DMS79 (cell line): ENCODE results near the gene GTF2H2C.
"Not testable (repeated sequence)": the region's sequence is repeated elsewhere in the genome, so short reads cannot be mapped to it uniquely, and the experiment has no call there.

ENCODE experiments used
- DNase-seq: peaks from one replicate; lab custom pipeline; 2025; lab: John Stamatoyannopoulos, UW

The GTF2H2C gene

GRCh38 chr5:69559908-69560330 lies at the start of gene GTF2H2C:
GTF2H2C (plus strand) TSS chr5:69560191; CDS start chr5:69565133, 4,942 bp downstream.
- not testable (repeated sequence) for DNase-seq

GRCh38 chr5:69510694-69511093 lies 49.3 kb upstream of the GTF2H2C start:
- no peak for DNase-seq

DNA sequence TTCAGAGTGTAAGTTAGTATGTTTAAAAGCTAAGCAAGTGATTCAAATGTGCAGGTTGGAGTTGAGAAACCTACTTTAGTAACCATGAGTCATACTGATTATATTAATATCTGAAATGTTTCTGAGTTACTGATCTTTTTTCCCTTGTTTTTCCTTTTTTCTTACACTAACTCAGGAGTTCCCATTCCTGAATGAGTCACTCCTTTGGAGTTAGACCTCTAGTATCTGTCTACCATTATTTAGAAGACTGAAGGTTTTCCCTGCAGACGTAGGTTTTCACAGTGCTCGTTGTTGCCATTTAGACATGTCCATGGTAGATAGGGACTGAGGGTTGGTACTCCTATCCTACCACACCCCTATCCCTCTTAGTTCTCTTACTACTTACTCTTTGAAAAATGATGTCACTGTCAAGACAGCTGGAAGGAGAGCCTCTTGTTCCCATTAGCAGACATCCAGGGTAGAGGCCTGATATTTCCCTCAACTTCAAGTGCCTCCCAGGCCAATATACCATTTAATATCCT lies 47.2 kb upstream of the GTF2H2C start:
- DNase-seq = no peak

GRCh38 chr5:69515570-69515969 lies 44.4 kb upstream of the GTF2H2C start:
- not testable (repeated sequence) for DNase-seq

DNA sequence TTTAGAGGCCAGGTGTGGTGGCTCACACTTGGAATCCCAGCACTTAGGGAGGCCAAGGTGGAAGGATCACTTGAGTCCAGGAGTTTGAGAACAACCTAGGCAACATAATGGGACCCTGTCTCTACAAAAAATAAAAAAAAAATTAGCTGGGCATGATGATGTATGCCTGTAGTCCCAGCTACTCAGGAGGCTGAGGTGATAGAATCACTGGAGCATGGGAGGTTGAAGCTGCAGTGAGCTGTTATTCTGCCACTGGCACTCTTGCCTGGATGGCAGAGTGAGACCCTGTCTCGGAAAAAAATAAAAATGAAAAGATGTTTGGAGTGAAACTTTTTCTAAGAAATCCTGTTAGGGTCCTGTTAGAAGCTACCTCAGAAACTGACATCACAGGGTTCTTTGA lies 43.2 kb upstream of the GTF2H2C start:
- no peak for DNase-seq

GRCh38 chr5:69517763-69518212 lies 42.2 kb upstream of the GTF2H2C start:
- peak; percentile 67 for DNase-seq

GRCh38 chr5:69519285-69519684 lies 40.7 kb upstream of the GTF2H2C start:
- no peak for DNase-seq

DNA sequence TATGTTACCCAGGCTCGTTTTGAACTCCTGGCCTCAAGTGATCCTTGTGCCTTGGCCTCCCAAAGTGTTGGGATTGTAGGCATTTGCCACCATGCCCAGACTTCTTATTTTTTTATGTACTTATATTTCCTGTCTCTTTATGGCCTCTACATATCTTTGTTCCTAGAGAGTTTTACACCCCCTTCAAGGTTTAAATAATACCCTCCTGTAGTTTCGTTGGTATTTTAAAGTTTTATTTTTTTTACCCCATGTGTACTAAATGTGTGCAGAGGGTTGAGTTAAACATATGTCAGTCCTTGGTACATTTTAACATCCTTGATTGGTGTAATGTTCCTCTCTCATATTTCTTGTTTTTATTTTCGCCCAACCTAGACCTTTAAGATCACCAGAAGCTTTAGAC lies 38.0 kb upstream of the GTF2H2C start:
- DNase-seq = no peak

DNA sequence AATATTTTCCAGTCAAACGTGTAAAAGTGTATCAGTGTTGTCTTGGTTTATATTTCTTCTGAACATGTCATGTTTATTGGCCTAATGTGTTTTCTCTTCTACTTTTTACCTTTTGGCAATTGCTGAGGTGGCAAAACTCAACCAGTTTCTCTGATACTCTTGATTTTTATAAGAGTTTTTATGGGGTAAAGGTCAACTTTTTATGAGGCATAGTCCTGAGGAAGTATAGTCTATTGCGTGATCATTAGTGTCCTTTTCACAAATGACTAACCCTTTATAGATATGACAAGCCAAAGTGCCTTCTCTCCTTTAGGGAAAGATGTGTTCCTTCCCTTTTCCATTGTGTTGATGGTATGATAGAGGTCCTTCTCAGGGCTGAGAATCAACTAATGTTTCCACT lies 34.5 kb upstream of the GTF2H2C start:
- no peak for DNase-seq

GRCh38 chr5:69526660-69527059 lies 33.3 kb upstream of the GTF2H2C start:
- no peak for DNase-seq

- DNase-seq = no peak
Observed at GRCh38 chr5:69527128-69527770, 32.7 kb upstream of the GTF2H2C start.

DNA sequence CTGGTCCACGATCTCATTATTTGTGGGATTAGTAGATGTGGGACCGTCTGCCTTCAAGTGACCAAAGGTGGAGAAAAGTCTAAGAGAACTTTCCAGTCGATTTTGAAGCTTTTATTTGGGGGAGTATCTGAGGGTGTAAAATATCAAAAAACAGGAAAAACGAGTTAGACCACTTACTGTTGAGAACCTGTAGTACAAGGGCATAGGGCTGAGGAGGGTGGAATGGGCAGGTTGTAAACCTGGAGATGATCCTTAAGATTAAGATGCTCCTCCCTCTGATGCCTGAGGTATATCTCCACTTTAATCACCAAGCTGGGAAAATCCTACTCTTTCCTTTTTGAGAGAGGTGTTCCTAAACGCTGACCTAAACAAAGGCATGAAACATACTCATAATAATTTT lies 32.0 kb upstream of the GTF2H2C start:
- peak; percentile 71 for DNase-seq

GRCh38 chr5:69528609-69529008 lies 31.4 kb upstream of the GTF2H2C start:
- no peak for DNase-seq

DNA sequence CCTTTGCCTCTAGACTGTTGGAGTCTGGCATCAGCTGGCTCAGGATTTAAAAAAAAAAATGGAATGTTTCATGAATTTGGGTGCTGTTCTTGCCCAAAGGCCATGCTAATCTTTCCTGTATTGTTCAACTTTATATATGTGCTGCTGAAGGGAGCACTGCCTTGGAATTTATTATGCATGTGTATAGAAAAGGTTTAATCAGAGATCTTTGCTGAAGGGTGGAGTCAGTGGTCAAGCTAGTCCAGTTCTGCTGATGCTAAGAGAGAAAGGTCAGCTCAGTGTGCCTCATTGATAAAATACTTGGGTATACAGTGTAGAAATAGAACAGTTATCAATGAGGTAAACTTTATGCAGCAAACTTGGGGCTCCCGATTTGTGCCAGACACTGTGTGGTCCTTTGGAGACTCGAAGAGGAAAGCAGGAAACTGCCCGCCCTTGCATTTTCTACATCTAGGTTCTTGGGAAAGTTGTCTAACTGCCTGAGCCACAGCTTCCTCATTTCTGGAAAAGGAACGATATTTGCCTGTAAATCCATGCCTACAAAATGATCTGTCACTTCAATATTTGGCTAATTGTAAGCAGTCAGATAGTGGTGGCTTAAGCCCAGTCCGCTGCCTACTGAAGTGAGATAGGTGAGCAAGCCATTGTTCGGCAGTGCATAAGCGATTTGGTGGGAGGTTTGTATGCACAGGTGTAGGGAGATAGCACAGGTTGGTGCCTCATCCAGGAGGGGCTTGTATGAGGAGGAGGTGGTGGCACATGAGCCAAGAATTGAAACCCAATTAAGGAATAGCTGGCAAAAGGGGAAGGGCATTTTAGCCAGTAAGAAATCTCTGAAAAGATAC lies 29.2 kb upstream of the GTF2H2C start:
- no peak for DNase-seq

GRCh38 chr5:69531406-69531801 lies 28.6 kb upstream of the GTF2H2C start:
- no peak for DNase-seq

GRCh38 chr5:69537911-69538310 lies 22.1 kb upstream of the GTF2H2C start:
- DNase-seq = not testable (repeated sequence)

DNA sequence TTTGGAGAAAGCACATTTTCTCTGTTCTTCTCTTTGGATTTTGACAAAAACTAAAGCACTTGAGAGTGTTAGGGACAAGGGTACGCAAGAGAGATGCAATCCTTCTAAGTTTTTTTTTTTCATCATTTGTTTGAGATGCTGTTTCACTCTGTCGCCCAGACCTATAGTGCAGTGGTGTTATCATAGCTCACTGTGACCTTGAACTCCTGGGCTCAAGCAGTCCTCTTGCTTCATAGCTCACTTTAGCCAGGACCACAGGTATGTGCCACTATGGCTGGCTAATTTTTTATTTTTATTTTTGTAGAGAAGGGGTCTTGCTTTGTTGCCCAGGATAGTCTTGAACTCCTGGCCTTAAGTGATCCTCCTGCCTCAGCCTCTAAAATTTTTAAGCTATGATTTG lies 21.3 kb upstream of the GTF2H2C start:
- not testable (repeated sequence) for DNase-seq

DNA sequence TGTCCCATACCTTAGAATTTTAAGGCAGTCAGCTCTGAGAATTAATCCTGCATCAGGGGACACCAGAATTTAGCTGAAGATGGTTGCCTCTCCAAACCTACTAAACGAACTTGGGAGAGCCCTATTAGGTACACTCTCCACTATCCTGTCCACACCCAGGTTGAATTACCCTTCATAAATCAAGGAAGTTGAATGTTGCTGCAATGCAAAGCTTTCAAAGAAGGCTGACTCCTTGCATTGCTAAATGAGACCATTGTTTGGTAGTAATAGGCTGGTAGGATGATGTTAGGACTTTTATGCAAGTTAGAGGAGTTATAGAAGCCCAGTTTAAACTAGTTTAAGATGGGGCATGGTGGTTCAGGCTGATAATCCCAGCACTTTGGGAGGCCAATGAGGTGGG lies 18.6 kb upstream of the GTF2H2C start:
- DNase-seq = not testable (repeated sequence)

GRCh38 chr5:69542838-69543618 lies 17.0 kb upstream of the GTF2H2C start:
- DNase-seq = not testable (repeated sequence)

DNA sequence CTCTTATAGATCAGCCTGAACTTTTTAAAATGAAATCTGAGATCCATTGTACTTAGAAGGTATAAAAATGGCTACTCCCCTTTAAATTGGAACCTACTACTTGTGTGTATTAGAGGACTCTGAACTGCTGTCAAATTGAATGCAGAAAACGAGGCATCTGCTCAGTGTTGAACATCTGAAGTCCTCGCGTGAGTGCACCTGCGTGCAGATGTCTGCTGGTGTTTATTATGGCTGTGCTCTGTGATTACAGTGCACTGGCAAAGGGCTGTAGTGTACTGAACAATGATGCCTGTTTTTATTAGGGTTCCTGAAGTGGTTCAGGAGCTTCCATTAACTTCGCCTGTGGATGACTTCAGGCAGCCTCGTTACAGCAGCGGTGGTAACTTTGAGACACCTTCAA lies 15.4 kb upstream of the GTF2H2C start:
- DNase-seq = not testable (repeated sequence)

DNA sequence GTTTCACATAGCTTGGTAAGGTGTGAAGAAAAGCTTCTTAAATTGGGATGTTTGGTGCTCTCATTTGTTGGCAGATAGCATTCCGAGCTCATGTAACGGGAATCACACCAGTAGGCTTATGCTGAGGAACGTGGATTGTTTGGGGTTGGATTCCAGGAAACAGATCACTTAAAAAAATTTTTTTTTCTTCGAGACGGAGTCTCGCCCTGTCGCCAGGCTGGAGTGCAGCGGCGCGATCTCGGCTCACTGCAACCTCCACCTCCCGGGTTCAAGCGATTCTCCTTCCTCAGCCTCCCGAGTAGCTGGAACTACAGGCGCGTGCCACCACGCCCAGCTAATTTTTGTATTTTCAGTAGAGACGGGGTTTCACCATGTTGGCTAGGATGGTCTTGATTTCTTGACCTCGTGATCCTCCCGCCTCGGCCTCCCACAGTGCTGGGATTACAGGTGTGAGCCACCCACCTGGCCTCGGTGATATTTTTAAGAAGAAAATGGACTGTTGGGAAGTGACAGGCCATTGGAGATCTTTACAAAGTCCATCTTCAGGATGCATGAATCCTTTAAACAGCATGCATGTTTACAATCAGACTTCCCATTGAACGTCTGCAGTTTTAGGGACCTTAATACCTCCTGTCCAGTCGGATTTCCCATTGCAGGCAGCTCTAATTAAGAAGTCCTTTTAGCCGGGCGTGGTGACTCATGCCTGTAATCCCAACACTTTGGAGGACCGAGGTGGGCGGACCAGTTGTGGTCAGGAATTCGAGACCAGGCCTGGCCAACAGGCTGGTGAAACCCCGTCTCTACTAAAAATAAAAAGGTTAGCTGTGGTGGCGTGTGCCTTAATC lies 818 bp downstream of the GTF2H2C start:
- not testable (repeated sequence) for DNase-seq
